ENCODE results near the gene ENTPD8. TPM values are rescaled to one million over a fixed set of nuclear protein-coding genes. Genes with fewer than 3 reads are reported as not detected.
A peak's percentile ranks its signal among the peaks of the same experiment; 100 is the strongest.

Gene ENTPD8
- polyA plus RNA-seq, 3 donors = not detected

- H2AFZ ChIP-seq (ENCODE audit: insufficient read depth, low read depth, low read length, poor library complexity, severe bottlenecking) = no peak overlapping the region
- no peak for DNase-seq
- H3K79me2 ChIP-seq (ENCODE audit: insufficient read depth, low read length) = peaks cover 3% of the 10 kb centered on the region
- peaks cover 0 to 4% (median 0%) of the 10 kb centered on the region in 7 donors for H3K9me3 Mint-ChIP-seq
- H3K36me3 Mint-ChIP-seq = peaks cover 2 to 6% of the 10 kb centered on the region in 2 donors
- H3K4me1 ChIP-seq (ENCODE audit: control insufficient read depth in 1 of 2, insufficient read depth in 2 of 2, low read length in 2 of 2) = peaks cover 19 to 20% of the 10 kb centered on the region in 2 donors
- no peak overlapping the region for H3K4me3 ChIP-seq (replicated peaks in 1 of 3; ENCODE audit: low read depth in 2 of 3, low read length in 3 of 3)
- intact Hi-C loops (cut with micrococcal nuclease) = loop anchor here (5.0 kb wide), 2 partner anchors 82 to 102 kb away; no protein-coding TSS in a partner anchor
- H3K27me3 ChIP-seq (ENCODE audit: control insufficient read depth in 2 of 2, insufficient read depth in 2 of 2, low read length in 2 of 2) = peaks cover 9 to 39% of the 10 kb centered on the region in 2 donors
- H3K36me3 ChIP-seq (replicated peaks in 1 of 2; ENCODE audit: control insufficient read depth in 1 of 2, insufficient read depth in 2 of 2, low read length in 2 of 2) = no peaks in the 10 kb centered on the region
- no peak overlapping the region for H3K27ac ChIP-seq (ENCODE audit: low read depth in 1 of 2, low read length in 2 of 2)
- H3K9me3 ChIP-seq (replicated peaks in 1 of 2; ENCODE audit: control insufficient read depth in 1 of 2, insufficient read depth in 1 of 2, low read length in 2 of 2) = no peaks in the 10 kb centered on the region
- peak overlapping the region in 1 of 7 donors; percentile 6 for H3K27ac Mint-ChIP-seq
- no peak overlapping the region for H3K9ac ChIP-seq (ENCODE audit: insufficient read depth, low read length, poor library complexity, severe bottlenecking)
- no peak for TF ChIP-seq CTCF (IDR thresholded peaks at IDR 0.05)
- H4K20me1 ChIP-seq (ENCODE audit: insufficient read depth, low read length) = peaks cover 48% of the 10 kb centered on the region
- peaks cover 33 to 71% (median 44%) of the 10 kb centered on the region in 3 donors for H3K27me3 Mint-ChIP-seq (ENCODE audit: low read depth in 3 of 3)
- H3K4me1 Mint-ChIP-seq = peaks cover 17% of the 10 kb centered on the region
- H3K4me2 ChIP-seq (replicated peaks; ENCODE audit: extremely low read depth, low read length, poor library complexity, severe bottlenecking) = no peak overlapping the region
- WGBS (ENCODE audit: insufficient coverage) = 98% methylated on average over 9 of the region's 11 CpGs
- peak overlapping the region in 1 of 2 donors; percentile 30 for H3K4me3 Mint-ChIP-seq
Measured at GRCh38 chr9:137409515-137409914, 31.6 kb downstream of the ENTPD8 start.

GRCh38 chr9:137408651-137409405 is 32.3 kb downstream of the ENTPD8 start:
- Histone ChIP-seq H3K9me3 (replicated peaks in 1 of 2; ENCODE audit: control insufficient read depth in 1 of 2, insufficient read depth in 1 of 2, low read length in 2 of 2) (no peaks in the 10 kb centered on the region), H3K4me3 (replicated peaks in 1 of 3; ENCODE audit: low read depth in 2 of 3, low read length in 3 of 3) (no peak overlapping the region), H3K4me1 (ENCODE audit: control insufficient read depth in 1 of 2, insufficient read depth in 2 of 2, low read length in 2 of 2) (peaks cover 13 to 14% of the 10 kb centered on the region in 2 donors), H3K9ac (ENCODE audit: insufficient read depth, low read length, poor library complexity, severe bottlenecking) (no peak overlapping the region), H3K4me2 (replicated peaks; ENCODE audit: extremely low read depth, low read length, poor library complexity, severe bottlenecking) (no peak overlapping the region), H2AFZ (ENCODE audit: insufficient read depth, low read depth, low read length, poor library complexity, severe bottlenecking) (no peak overlapping the region), H3K27me3 (ENCODE audit: control insufficient read depth in 2 of 2, insufficient read depth in 2 of 2, low read length in 2 of 2) (peaks cover 9 to 39% of the 10 kb centered on the region in 2 donors), H3K79me2 (ENCODE audit: insufficient read depth, low read length) (peaks cover 3% of the 10 kb centered on the region), H4K20me1 (ENCODE audit: insufficient read depth, low read length) (peaks cover 48% of the 10 kb centered on the region), H3K36me3 (replicated peaks in 1 of 2; ENCODE audit: control insufficient read depth in 1 of 2, insufficient read depth in 2 of 2, low read length in 2 of 2) (no peaks in the 10 kb centered on the region), H3K27ac (ENCODE audit: low read depth in 1 of 2, low read length in 2 of 2) (no peak overlapping the region)
- H3K4me1 Mint-ChIP-seq = peaks cover 12% of the 10 kb centered on the region
- no peak overlapping the region for H3K27ac Mint-ChIP-seq
- peaks cover 2 to 5% of the 10 kb centered on the region in 2 donors for H3K36me3 Mint-ChIP-seq
- H3K4me3 Mint-ChIP-seq = no peak overlapping the region
- TF ChIP-seq CTCF (IDR thresholded peaks at IDR 0.05) = no peak
- H3K27me3 Mint-ChIP-seq (ENCODE audit: low read depth in 3 of 3) = peaks cover 30 to 71% (median 44%) of the 10 kb centered on the region in 3 donors
- intact Hi-C loops (cut with micrococcal nuclease) = loop anchor here (5.0 kb wide), 2 partner anchors 82 to 102 kb away; no protein-coding TSS in a partner anchor
- WGBS (ENCODE audit: insufficient coverage) = 100% methylated on average over 11 of the region's 24 CpGs
- no peak for DNase-seq
- H3K9me3 Mint-ChIP-seq = peaks cover 0 to 4% (median 0%) of the 10 kb centered on the region in 7 donors

Measured in CD14-positive monocyte (primary cell).